Omental fat pad (tissue), 4 donors: ENCODE measurements around the gene TERB1. TPM values are rescaled to one million over a fixed set of nuclear protein-coding genes. Genes with fewer than 3 reads are reported as not detected.

Source experiments
- ATAC-seq: fragments of 150-250 bp; one replicate; pipeline ENCODE4 v1.9.1; 2016; ENCODE audit warnings: mild to moderate bottlenecking, moderate library complexity; ENCODE audit not compliant: low FRiP score
- DNase-seq: peaks from one replicate; pipeline ENCODE4 v3.0.0-alpha.2; 2019; ENCODE audit warnings: low spot score
- CTCF ChIP-seq, 3 donors: fragments of 450-650 bp; IDR thresholded peaks; one replicate each; pipeline ENCODE4 v1.5.1; 2016 to 2017; ENCODE audit warnings: antibody characterized with exemption in 3 of 3, mild to moderate bottlenecking in 3 of 3, moderate library complexity in 2 of 3
- total RNA-seq, 4 donors: library from RNA; depleted of rRNA; stranded (reverse); fragments of >200 nt; gene quantifications; one replicate each; pipeline ENCODE4 v1.1.0, GENCODE V29; 2016

Gene TERB1
- total RNA-seq, 4 donors from 2014 or later, result not detected

- DNase-seq (no peak), ATAC-seq (no peak)
- TF ChIP-seq CTCF (IDR thresholded peaks at IDR 0.05), result no peak
Measured at GRCh38 chr16:66720766-66721165, 80.6 kb downstream of the TERB1 start.

- no peak for TF ChIP-seq CTCF (IDR thresholded peaks at IDR 0.05)
- ATAC-seq (no peak), DNase-seq (no peak)
Measured at GRCh38 chr16:66719246-66719645, 82.1 kb downstream of the TERB1 start.

DNA sequence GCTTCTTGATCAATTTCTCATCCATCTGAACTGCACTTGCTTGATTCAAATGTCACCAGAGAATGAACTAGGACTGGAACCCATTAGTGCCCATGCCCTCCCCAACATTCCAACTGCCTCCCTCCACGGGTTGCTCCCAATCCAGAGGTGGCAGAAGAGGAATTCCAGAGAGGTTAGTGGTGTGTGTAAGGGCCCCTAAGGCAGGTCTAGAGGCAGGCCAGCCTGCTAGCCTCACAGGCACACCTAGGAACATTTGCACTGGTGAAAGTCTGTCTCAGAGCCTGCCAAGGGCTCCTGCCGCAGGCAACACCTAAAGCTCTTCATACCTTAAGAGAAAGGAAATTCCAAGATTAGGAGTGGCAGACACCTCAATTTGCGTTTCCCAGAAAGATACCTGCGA is 83.6 kb downstream of the TERB1 start:
- TF ChIP-seq CTCF (IDR thresholded peaks at IDR 0.05), result no peak
- no peak for ATAC-seq

DNA sequence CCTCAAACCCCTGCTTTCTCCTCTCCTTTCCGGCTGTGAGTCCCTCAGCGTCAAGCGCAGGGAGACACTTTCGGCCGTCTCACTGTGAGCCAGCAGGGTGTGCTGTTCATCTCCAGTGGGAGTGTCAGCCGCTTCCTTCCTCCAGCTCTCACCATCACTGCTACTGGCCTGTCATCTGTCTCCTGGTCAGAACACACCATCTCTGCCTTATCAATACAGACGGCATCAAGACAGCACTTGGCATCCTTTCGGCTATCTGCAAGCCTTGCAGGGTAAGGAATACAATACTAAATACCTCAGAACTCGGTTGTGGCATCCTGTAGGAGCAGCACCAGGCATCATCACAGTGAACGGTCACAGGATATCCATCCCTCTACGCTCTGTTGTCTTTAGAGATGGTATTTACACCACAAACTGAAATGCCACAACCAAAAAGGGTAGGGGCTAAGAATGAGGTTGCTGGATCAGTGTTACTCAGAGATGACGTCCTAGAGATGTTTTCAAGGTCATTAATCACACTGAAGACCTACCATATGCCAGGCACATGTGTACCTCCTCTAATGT is 84.2 kb downstream of the TERB1 start:
- ATAC-seq, result no peak
- TF ChIP-seq CTCF (IDR thresholded peaks at IDR 0.05), result no peak
- DNase-seq, result no peak

More for the DNA sequence above, 83.6 kb downstream of the TERB1 start:
- DNase-seq, result no peak

- no peak for DNase-seq
- ATAC-seq, result no peak
- TF ChIP-seq CTCF (IDR thresholded peaks at IDR 0.05), result no peak
Measured at GRCh38 chr16:66714654-66715307, 86.6 kb downstream of the TERB1 start.

GRCh38 chr16:66714062-66714461 is 87.3 kb downstream of the TERB1 start:
- no peak for TF ChIP-seq CTCF (IDR thresholded peaks at IDR 0.05)
- DNase-seq, result no peak
- no peak for ATAC-seq

DNA sequence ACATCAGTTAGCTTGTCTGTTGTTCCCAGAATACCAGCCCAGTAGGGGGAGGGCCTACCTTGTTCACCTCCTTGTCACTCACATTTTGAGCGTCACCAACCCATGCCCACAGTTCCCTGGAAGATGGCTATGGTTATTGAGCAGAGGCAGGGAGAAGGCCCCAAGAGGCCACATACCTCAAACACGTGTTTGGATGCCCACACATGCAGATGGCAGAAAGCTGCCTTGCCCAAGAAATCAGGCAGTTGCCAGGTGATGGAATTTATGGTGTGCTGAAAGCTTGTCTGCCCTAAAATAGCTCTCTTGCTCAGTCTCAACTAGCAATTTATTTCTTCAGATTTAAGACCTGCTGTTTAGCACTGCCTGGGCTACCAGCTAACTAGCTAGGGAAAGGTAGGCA is 88.3 kb downstream of the TERB1 start:
- TF ChIP-seq CTCF (IDR thresholded peaks at IDR 0.05), result no peak
- ATAC-seq (no peak), DNase-seq (no peak)
